ENCODE measurements around the gene PRR35. TPM values are rescaled to one million over a fixed set of nuclear protein-coding genes. Genes with fewer than 3 reads are reported as not detected.

PRR35 gene
- polyA plus RNA-seq, 3 donors: not detected

- Histone ChIP-seq H4K20me1 (ENCODE audit: insufficient read depth, low read length) (no peaks in the 10 kb centered on the region), H3K36me3 (replicated peaks in 1 of 2; ENCODE audit: control insufficient read depth in 1 of 2, insufficient read depth in 2 of 2, low read length in 2 of 2) (peaks cover 11 to 13% of the 10 kb centered on the region in 2 donors), H3K27me3 (ENCODE audit: control insufficient read depth in 2 of 2, insufficient read depth in 2 of 2, low read length in 2 of 2) (no peaks in the 10 kb centered on the region), H3K4me1 (ENCODE audit: control insufficient read depth in 1 of 2, insufficient read depth in 2 of 2, low read length in 2 of 2) (no peaks in the 10 kb centered on the region), H3K4me2 (replicated peaks; ENCODE audit: extremely low read depth, low read length, poor library complexity, severe bottlenecking) (no peak overlapping the region), H2AFZ (ENCODE audit: insufficient read depth, low read depth, low read length, poor library complexity, severe bottlenecking) (no peak overlapping the region), H3K27ac (ENCODE audit: low read depth in 1 of 2, low read length in 2 of 2) (no peak overlapping the region), H3K4me3 (replicated peaks in 1 of 3; ENCODE audit: low read depth in 2 of 3, low read length in 3 of 3) (no peak overlapping the region), H3K9me3 (replicated peaks in 1 of 2; ENCODE audit: control insufficient read depth in 1 of 2, insufficient read depth in 1 of 2, low read length in 2 of 2) (no peaks in the 10 kb centered on the region), H3K79me2 (ENCODE audit: insufficient read depth, low read length) (no peaks in the 10 kb centered on the region), H3K9ac (ENCODE audit: insufficient read depth, low read length, poor library complexity, severe bottlenecking) (no peak overlapping the region)
- Mint-ChIP-seq H3K4me1 (peaks cover 2% of the 10 kb centered on the region), H3K4me3 (no peak overlapping the region), H3K36me3 (peaks cover 0 to 5% of the 10 kb centered on the region in 2 donors), H3K9me3 (no peaks in the 10 kb centered on the region), H3K27me3 (ENCODE audit: low read depth in 3 of 3) (no peaks in the 10 kb centered on the region), H3K27ac (no peak overlapping the region)
- WGBS (ENCODE audit: insufficient coverage): 97% methylated on average over 11 of the region's 13 CpGs
- intact Hi-C loops (cut with micrococcal nuclease): loop anchor here (2.0 to 5.0 kb wide), 3 partner anchors 33 to 85 kb away; no protein-coding TSS in a partner anchor
- no peak for TF ChIP-seq CTCF (IDR thresholded peaks at IDR 0.05)
- DNase-seq: no peak
Measured at GRCh38 chr16:577796-578195, 17.6 kb downstream of the PRR35 start.

GRCh38 chr16:578232-578869 lies 18.2 kb downstream of the PRR35 start:
- no peaks in the 10 kb centered on the region for H3K27me3 ChIP-seq (ENCODE audit: control insufficient read depth in 2 of 2, insufficient read depth in 2 of 2, low read length in 2 of 2)
- H3K4me2 ChIP-seq (replicated peaks; ENCODE audit: extremely low read depth, low read length, poor library complexity, severe bottlenecking): no peak overlapping the region
- H3K79me2 ChIP-seq (ENCODE audit: insufficient read depth, low read length): no peaks in the 10 kb centered on the region
- intact Hi-C loops (cut with micrococcal nuclease): loop anchor here (2.0 to 5.0 kb wide), 3 partner anchors 32 to 84 kb away; no protein-coding TSS in a partner anchor
- no peak for DNase-seq
- 97% methylated on average over 10 of the region's 24 CpGs for WGBS (ENCODE audit: insufficient coverage)
- H3K4me3 ChIP-seq (replicated peaks in 1 of 3; ENCODE audit: low read depth in 2 of 3, low read length in 3 of 3): no peak overlapping the region
- H3K36me3 ChIP-seq (replicated peaks in 1 of 2; ENCODE audit: control insufficient read depth in 1 of 2, insufficient read depth in 2 of 2, low read length in 2 of 2): peaks cover 11 to 16% of the 10 kb centered on the region in 2 donors
- H2AFZ ChIP-seq (ENCODE audit: insufficient read depth, low read depth, low read length, poor library complexity, severe bottlenecking): no peak overlapping the region
- no peaks in the 10 kb centered on the region for H3K9me3 Mint-ChIP-seq
- TF ChIP-seq CTCF (IDR thresholded peaks at IDR 0.05): no peak
- H3K4me3 Mint-ChIP-seq: no peak overlapping the region
- H3K9ac ChIP-seq (ENCODE audit: insufficient read depth, low read length, poor library complexity, severe bottlenecking): no peak overlapping the region
- peaks cover 2% of the 10 kb centered on the region for H3K4me1 Mint-ChIP-seq
- H3K4me1 ChIP-seq (ENCODE audit: control insufficient read depth in 1 of 2, insufficient read depth in 2 of 2, low read length in 2 of 2): no peaks in the 10 kb centered on the region
- no peak overlapping the region for H3K27ac Mint-ChIP-seq
- H4K20me1 ChIP-seq (ENCODE audit: insufficient read depth, low read length): no peaks in the 10 kb centered on the region
- no peak overlapping the region for H3K27ac ChIP-seq (ENCODE audit: low read depth in 1 of 2, low read length in 2 of 2)
- no peaks in the 10 kb centered on the region for H3K9me3 ChIP-seq (replicated peaks in 1 of 2; ENCODE audit: control insufficient read depth in 1 of 2, insufficient read depth in 1 of 2, low read length in 2 of 2)
- no peaks in the 10 kb centered on the region for H3K27me3 Mint-ChIP-seq (ENCODE audit: low read depth in 3 of 3)
- H3K36me3 Mint-ChIP-seq: peaks cover 0 to 5% of the 10 kb centered on the region in 2 donors
